HUES6 (cell line): ENCODE results near the gene NFKBIE.

Experiments used
- H3K27ac ChIP-seq: 2 replicates; pipeline ENCODE4 v1.7.0; 2013; ENCODE audit warnings: low read depth, mild to moderate bottlenecking, low read length, inconsistent platforms
- H3K27me3 ChIP-seq: 2 replicates; pipeline ENCODE4 v1.6.1; 2013; ENCODE audit warnings: low read length; ENCODE audit not compliant: control insufficient read depth, insufficient read depth
- H3K36me3 ChIP-seq: 2 replicates; pipeline ENCODE4 v1.6.1; 2013; ENCODE audit warnings: low read length; ENCODE audit not compliant: control insufficient read depth, insufficient read depth
- H3K4me1 ChIP-seq: 2 replicates; pipeline ENCODE4 v1.6.1; 2013; ENCODE audit warnings: low read length; ENCODE audit not compliant: control insufficient read depth, insufficient read depth
- H3K4me3 ChIP-seq: 2 replicates; pipeline ENCODE4 v1.5.1; 2013; ENCODE audit warnings: low read depth, low read length
- H3K9ac ChIP-seq: one replicate; pipeline ENCODE4 v1.6.1; 2013; ENCODE audit warnings: mild to moderate bottlenecking, low read length
- H3K9me3 ChIP-seq: 2 replicates; pipeline ENCODE4 v1.6.1; 2013; ENCODE audit warnings: low read depth, low read length; ENCODE audit not compliant: control insufficient read depth, insufficient read depth

The NFKBIE gene

DNA sequence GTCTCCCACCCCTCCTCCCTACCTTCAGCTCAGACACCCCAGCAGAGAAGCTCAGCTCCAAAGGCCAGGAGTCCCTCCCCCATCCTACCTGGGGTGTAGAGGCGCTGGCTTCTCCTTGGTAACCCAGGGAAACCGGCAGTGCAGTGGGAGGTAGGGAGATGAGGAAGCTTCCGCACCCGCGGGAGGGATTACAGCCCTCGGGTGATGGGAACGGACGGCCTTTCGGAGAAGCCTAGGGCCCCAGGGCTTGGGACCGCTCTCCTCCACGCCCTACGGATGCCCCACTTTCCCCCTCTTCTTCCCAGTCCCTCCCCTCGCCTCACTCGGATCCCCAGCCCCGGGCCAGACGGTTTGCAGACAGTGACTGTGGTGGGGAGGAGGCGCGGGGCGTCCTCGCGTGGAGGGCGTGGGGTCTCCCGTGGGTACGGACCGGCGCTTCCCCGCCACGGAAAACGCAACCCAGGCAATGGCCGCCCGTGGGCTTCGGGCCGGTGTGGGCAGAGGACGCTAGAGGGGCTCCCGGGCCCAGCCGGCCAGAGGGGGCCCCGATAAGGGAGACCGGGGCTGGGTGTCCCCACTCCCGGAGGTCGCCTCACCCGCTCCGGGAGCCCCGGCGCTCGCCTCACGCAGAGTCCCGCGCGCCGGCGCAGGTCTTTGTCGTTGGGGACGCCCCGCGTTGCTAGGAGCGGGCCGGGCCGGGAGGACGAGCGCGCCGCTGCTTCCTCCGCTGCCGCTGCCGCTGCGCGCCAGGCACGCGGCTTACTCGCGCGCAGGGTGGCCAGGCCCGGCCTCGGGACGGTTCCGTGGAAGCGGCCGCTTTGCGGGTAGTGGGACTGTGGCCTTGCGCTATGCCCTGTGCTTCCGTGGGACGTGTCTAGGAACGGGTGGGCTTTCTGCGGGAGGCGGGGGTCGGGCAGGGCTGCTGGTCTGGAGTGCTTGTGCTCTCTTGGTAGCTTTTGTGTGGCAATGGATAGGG is 32.0 kb upstream of the NFKBIE start:
- peaks cover 24% of the 10 kb centered on the region for H3K36me3 ChIP-seq
- H3K4me3 ChIP-seq, result peak overlapping the region; percentile 82
- H3K27me3 ChIP-seq, result peaks cover 53% of the 10 kb centered on the region
- no peaks in the 10 kb centered on the region for H3K9me3 ChIP-seq
- H3K9ac ChIP-seq, result peak overlapping the region; percentile 45
- H3K27ac ChIP-seq, result no peak overlapping the region
- H3K4me1 ChIP-seq, result peaks cover 8% of the 10 kb centered on the region

GRCh38 chr6:44294832-44295791 is 29.8 kb upstream of the NFKBIE start:
- H3K27ac ChIP-seq, result no peak overlapping the region
- H3K36me3 ChIP-seq, result peaks cover 1% of the 10 kb centered on the region
- H3K27me3 ChIP-seq, result peaks cover 73% of the 10 kb centered on the region
- no peak overlapping the region for H3K4me3 ChIP-seq
- H3K4me1 ChIP-seq, result peaks cover 8% of the 10 kb centered on the region
- H3K9me3 ChIP-seq, result no peaks in the 10 kb centered on the region
- H3K9ac ChIP-seq, result no peak overlapping the region

GRCh38 chr6:44292661-44293365 is 27.5 kb upstream of the NFKBIE start:
- Histone ChIP-seq H3K4me3 (no peak overlapping the region), H3K9ac (no peak overlapping the region), H3K27me3 (peaks cover 77% of the 10 kb centered on the region), H3K27ac (no peak overlapping the region), H3K9me3 (no peaks in the 10 kb centered on the region), H3K36me3 (no peaks in the 10 kb centered on the region), H3K4me1 (peaks cover 8% of the 10 kb centered on the region)

DNA sequence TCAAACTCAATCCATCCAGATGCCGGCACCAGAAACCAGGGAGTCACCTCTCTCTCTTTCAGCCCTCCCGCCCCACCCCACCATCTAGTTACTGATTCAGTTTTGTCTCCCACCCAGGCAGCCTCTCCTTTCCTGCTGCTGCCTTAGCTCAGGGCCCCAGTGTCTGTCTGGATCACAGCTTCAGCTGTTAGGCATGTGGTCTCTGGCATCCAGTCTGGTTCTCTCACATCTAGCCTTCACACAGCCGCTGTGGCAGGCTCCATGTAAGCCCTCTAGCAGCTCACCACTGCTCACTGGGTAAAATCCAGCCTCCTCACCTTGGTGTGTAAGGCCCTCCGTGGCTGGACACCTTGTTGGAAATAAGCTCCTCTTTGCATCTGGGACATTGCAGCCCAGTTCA is 26.5 kb upstream of the NFKBIE start:
- peaks cover 77% of the 10 kb centered on the region for H3K27me3 ChIP-seq

DNA sequence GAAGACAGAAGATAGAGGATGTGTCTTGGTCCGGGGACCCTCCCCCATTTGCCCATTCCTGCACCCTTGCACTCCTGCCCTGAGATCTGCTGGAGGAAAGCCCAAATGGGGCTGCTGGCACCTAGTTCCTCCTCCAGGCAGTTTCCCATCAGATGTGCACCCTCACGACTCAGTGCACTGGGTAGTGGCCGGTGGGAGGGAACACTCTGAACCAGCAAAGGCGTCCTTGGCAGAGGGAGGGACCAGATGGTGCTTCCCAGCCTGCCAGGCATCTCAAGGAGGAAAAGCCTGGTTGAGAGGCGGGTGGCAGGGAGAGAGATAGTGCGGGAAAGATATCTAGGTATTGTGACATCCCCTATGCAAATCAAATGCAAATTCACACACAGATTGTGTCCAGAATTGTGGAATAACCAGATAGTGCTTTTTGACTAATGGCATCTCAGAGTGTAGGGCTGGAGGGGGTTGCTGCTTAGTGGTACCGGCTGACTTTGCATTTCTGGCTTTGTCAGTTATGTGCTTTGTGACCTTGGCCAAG is 24.4 kb upstream of the NFKBIE start:
- Histone ChIP-seq H3K27me3 (peaks cover 77% of the 10 kb centered on the region), H3K27ac (no peak overlapping the region), H3K9me3 (no peaks in the 10 kb centered on the region), H3K4me1 (no peaks in the 10 kb centered on the region), H3K4me3 (no peak overlapping the region), H3K36me3 (no peaks in the 10 kb centered on the region), H3K9ac (no peak overlapping the region)

More for the DNA sequence above, 26.5 kb upstream of the NFKBIE start:
- Histone ChIP-seq H3K27ac (no peak overlapping the region), H3K4me1 (peaks cover 6% of the 10 kb centered on the region), H3K4me3 (no peak overlapping the region), H3K36me3 (no peaks in the 10 kb centered on the region), H3K9ac (no peak overlapping the region), H3K9me3 (no peaks in the 10 kb centered on the region)

DNA sequence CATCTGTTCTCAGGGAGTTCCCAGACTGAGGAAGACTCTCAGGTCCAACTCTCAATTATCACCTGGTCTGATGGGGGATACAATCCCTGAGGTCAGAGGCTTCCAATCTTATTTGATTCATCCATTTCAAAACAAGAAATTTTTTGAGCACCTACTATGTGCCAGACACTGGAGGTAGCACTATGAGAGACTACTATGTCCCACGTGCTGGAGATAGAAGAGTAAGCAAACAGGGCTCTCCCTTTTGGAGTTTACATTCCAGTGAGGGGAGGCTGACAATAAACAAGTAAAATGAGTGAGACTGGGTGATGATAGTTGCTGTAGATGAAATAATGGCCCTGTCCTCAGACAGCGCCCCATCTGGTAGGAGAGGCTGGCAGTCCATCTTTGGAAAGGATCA is 21.4 kb upstream of the NFKBIE start:
- H3K9me3 ChIP-seq, result no peaks in the 10 kb centered on the region
- no peaks in the 10 kb centered on the region for H3K36me3 ChIP-seq
- no peaks in the 10 kb centered on the region for H3K4me1 ChIP-seq
- H3K27ac ChIP-seq, result no peak overlapping the region
- H3K9ac ChIP-seq, result no peak overlapping the region
- peaks cover 91% of the 10 kb centered on the region for H3K27me3 ChIP-seq
- H3K4me3 ChIP-seq, result no peak overlapping the region

GRCh38 chr6:44286285-44286565 is 20.9 kb upstream of the NFKBIE start:
- peaks cover 91% of the 10 kb centered on the region for H3K27me3 ChIP-seq
- no peaks in the 10 kb centered on the region for H3K9me3 ChIP-seq
- no peak overlapping the region for H3K9ac ChIP-seq

GRCh38 chr6:44285552-44286284 is 20.4 kb upstream of the NFKBIE start:
- Histone ChIP-seq H3K36me3 (no peaks in the 10 kb centered on the region), H3K4me1 (no peaks in the 10 kb centered on the region), H3K9me3 (no peaks in the 10 kb centered on the region), H3K4me3 (no peak overlapping the region), H3K9ac (no peak overlapping the region), H3K27me3 (peaks cover 92% of the 10 kb centered on the region), H3K27ac (no peak overlapping the region)

More at GRCh38 chr6:44286285-44286565, 20.9 kb upstream of the NFKBIE start:
- Histone ChIP-seq H3K4me1 (no peaks in the 10 kb centered on the region), H3K36me3 (no peaks in the 10 kb centered on the region), H3K4me3 (no peak overlapping the region), H3K27ac (no peak overlapping the region)

- H3K9me3 ChIP-seq, result no peaks in the 10 kb centered on the region
- no peaks in the 10 kb centered on the region for H3K36me3 ChIP-seq
- H3K9ac ChIP-seq, result no peak overlapping the region
- H3K4me3 ChIP-seq, result no peak overlapping the region
- peaks cover 92% of the 10 kb centered on the region for H3K27me3 ChIP-seq
- no peaks in the 10 kb centered on the region for H3K4me1 ChIP-seq
- no peak overlapping the region for H3K27ac ChIP-seq
Measured at GRCh38 chr6:44284867-44285266, 19.5 kb upstream of the NFKBIE start.

DNA sequence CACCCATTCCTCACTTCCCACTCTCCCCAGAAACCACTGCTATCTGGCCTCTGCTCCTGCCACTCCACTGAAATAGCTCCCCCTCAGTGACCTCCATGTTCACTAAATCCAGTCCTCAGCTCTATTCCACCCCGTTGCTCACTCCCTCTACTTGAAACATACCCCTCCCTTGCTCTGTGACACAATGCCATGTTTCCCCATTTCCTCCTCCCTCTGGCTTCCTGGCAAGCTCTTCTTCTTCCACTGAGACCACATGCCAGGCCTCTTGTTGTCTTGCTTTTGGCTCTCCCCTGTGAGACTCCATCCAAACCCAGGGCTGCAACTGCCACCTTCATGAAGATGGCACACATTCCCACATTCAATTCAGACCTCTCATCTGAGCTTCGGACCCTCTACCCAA is 18.8 kb upstream of the NFKBIE start:
- Histone ChIP-seq H3K27me3 (peaks cover 94% of the 10 kb centered on the region), H3K4me1 (no peaks in the 10 kb centered on the region), H3K9ac (no peak overlapping the region), H3K4me3 (no peak overlapping the region), H3K36me3 (no peaks in the 10 kb centered on the region), H3K9me3 (no peaks in the 10 kb centered on the region), H3K27ac (no peak overlapping the region)
